ENCODE results near the gene CEP170.

The CEP170 gene

DNA sequence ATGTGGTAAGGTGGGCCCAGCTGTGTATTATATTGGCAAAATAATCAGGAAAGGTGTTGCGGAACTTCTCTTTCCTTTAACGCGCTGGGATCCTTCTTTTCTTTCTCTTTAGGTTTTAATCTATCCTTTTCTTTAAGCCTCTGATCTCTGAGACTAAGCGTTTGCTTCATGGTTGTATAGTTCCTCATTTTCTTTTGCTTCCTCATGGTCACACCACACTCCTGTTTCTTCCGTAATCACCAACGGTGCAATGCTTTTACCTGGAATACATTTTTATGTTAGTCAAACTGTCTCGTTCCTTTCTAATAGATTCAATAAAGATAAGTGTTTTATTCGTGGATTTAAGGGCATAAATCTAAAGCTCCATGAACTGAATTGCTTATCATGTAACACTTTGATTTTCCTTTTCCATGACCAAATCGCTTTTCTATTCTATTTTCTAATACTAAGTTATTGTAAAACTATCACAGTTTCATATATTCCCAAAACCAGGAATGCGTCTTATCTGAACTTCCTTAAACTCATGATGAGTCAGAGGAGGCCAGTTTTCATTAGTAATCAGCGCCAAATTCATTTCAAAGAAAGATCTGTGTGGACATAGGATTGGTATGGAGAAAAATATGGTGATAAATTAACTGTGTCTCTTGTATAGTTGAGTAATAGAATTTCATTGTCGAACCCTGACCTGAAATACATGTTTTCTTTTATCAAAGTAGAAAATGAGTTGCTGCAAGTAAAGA is 13.0 kb upstream of the CEP170 start:
- no peak for DNase-seq

DNA sequence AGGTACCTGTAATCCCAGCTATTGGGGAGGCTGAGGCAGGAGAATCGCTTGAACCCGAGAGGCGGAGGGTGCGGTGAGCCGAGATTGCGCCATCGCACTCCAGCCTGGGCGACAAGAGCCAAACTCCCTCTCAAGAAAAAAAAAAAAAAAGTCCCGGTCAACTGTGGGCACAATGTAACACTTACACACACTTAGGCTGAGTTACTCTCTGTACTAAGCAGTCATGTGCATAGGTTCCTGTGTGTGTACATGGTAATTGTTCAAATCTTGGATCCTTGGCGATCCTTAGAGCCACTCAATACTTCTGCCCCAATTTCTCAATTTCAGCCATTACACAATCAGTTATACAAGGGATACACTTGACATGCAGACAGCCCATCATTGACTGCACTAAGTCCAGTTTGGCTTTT is 12.4 kb upstream of the CEP170 start:
- DNase-seq = no peak

DNA sequence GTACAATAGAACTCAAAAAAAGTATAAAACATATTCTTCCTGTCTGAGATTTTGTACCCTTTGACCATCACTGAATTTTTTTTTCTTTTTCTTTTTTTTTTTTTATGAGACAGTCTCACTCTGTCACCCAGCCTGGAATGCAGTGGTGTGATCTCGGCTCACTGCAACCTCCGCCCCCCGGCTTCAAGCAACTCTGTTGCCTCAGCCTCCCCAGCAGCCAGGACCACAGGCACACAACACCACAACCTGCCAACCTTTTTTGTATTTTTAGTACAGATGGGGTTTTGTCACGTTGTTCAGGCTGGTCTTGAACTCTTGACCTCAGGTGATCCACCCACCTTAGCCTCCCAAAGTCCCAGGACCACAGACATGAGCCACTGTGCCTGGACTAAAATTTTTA is 11.2 kb upstream of the CEP170 start:
- DNase-seq = no peak

DNA sequence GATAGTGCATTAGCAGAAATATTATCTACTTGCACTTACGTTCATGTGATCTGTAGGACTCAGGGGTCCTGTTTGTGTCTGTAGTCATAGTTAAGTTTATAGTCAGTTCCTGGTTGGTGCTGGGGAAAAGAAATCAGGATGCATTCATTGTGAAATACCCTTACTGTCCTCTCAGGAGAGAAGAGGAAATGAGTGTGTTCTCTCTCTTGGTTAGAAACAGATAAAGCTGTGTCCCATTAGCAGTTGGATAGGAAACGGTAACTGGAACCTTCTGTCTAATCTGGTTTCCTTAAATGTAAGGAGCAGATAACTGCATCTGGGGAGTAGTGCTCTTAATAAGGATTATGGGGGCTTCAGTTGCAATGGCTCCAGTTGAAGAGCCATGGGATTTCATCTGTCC is 9.6 kb upstream of the CEP170 start:
- peak; percentile 42 for DNase-seq

- no peak for DNase-seq
Measured at GRCh38 chr1:243261390-243261789, 6.3 kb upstream of the CEP170 start.

- DNase-seq = no peak
Measured at GRCh38 chr1:243260221-243260880, 5.3 kb upstream of the CEP170 start.

DNA sequence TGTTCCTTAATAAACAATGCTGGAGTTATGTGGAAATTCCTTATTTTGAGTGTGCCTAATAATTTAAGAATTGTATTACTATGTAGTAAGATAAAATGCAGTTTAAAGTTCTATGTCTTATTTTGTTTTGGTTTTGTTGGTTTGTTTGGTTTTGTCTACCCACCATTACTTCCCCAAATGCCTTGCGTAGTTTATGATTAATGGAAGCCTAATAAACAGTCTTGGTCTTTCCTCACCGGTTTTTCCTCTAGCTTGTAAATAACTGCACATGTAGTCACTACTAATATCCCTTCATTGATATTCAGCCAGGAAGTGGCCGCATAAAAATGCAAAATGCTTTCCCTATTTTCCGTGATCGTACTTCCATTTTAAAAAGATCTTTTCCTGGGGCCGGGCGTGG is 3.6 kb upstream of the CEP170 start:
- DNase-seq = no peak

DNA sequence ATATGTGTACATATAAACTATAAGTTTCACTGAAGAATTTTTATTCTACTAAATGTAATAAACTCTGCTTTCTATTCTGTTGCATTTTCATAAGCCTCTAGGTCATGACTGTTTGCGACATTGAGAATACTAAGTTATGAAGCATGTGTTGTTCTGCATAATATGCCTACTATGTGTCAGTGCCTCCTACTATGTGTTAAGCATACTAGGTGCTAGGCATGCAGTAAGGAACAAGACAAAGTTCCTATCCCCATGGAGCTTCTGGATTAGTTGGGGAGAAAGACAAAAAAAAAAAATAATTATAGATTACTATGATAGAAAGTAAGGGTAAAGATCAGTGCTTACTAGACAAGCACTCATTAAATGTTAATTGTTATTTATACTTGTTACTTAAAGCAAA is 2.1 kb upstream of the CEP170 start:
- no peak for DNase-seq

DNA sequence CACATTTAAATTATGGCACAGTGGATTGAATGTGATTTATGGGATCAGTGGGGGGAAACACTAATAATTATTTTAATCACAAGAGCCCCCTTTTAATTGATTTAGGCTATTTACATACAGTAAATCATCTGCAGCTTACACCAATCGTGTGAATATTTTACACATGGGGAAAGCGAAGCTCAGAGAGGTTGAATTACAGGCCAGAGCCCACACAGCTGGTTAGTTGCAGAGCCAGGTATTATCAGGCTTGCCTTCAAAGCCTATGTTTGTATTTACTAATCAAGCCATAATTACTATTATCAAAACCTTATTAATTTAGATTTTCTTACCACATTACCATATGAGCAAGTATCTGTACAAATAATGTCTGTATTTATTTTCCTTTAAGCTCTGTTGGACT is 1.5 kb upstream of the CEP170 start:
- no peak for DNase-seq

DNA sequence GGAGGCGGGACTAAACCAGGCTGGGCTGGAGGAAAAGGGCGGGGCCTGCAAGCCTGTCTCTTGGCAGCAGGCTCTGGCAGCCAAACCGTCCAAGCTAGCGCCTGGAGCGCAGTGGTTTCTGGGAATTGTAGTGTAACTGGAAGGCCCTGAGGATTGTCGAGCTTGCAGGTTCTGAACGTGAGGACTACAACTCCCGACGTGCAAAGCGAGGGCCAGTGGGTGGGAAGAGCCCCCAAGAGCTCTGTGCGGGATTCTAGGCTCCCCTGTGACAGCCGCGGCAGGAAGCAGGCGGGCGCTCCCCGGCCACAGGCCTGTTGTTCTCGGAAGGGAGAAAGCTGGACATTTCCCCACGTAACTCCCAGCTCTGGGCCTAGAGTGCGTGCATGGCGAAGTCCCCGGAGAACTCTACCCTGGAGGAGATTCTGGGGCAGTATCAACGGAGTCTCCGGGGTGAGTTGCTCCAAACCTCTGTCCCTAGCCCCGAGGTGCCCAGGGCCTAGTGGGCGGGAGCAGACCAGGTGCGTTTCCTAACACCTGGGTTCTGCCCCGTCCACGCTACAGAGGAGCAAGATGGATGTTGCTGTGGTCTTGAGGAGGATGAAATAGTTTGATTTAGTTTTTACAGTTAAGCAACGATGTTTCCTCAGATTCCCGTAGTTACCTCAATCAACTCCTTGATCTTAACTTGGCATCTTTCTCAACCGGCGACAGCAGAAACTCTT is 871 bp upstream of the CEP170 start, which contains the start of gene SDCCAG8:
TSS of gene SDCCAG8 (plus strand) at position 251 of the 722 bp plus-strand sequence. CDS start at position 384, 133 bp downstream.
- DNase-seq = peak; percentile 99

DNA sequence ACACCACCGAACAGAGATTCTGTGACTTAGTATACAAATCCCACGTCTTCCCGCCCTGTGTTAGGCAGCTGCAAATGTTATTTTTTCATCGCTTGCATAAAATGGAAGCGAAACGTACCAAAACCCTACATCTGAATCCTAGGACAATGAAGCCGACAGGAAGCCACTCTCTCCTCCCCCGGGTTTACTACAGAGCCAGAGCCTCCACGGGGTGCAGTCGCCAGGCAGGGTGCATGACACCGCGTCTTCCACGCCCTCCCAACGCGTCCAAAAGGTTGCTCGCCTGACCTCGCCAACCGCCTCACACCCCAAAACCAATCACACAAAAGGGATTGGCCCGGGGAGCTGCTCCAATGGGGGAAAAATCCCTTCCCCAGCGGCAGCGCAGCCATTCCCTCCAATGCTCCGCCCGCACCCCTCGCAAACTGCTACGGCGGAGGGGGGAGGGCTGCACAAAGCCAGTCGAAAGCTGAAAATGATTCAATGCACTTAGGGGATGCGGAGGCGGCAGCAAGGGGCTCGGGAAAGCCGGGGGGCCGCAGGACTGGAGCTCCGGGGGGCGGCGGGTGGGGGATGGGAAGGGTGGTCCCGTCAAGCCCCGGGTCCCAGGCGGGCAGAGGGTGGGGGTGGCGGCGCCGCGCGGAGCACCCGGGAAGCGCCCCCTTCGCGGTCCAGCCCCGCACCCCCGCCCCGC is 701 bp downstream of the CEP170 start:
- peak; percentile 41 for DNase-seq

- DNase-seq = no peak
Measured at GRCh38 chr1:243253926-243254232, 1.2 kb downstream of the CEP170 start.

- no peak for DNase-seq
Measured at GRCh38 chr1:243253211-243253925, 1.7 kb downstream of the CEP170 start.

DNA sequence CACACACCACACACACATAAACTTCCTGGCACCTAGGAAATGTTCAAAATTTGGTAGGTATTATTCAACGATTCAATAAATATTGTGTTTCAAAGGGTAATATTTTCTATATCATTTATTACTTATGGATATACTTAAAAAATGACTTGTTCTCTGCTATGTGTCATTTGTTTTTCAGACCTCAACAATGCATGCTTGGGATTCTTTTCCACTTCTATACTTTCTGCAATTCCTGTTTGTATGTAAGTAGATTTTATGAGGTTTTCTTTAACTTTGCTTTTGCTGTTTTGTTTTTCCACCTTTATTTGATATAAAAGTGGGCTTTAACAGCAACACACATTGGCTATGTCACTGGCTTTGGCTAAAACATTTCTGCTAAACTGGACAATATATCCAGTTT is 3.5 kb downstream of the CEP170 start:
- DNase-seq = no peak

GRCh38 chr1:243250102-243250501 is 5.0 kb downstream of the CEP170 start:
- no peak for DNase-seq

- no peak for DNase-seq
Measured at GRCh38 chr1:243249214-243249613, 5.9 kb downstream of the CEP170 start.

- DNase-seq = no peak
Measured at GRCh38 chr1:243247901-243248300, 7.2 kb downstream of the CEP170 start.

DNA sequence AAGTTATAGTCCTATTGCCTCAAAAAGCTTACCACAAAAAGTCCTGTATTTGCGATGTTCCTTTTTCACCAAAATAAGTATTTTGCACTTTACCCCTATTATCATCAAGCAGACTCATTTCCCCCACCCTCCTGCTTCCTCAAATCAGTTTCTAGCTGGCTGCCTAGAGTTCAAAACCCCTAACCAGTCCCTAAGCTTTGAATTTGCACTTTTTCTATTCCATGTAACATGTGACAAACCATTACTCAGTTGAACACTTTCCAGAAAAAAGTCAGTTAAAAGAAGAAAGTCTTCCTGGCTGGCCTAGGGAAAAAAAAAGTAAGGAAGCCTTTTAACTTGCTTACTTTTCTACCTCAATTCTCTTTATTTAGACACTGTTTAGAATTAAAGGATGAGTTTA is 8.2 kb downstream of the CEP170 start:
- DNase-seq = no peak

DNA sequence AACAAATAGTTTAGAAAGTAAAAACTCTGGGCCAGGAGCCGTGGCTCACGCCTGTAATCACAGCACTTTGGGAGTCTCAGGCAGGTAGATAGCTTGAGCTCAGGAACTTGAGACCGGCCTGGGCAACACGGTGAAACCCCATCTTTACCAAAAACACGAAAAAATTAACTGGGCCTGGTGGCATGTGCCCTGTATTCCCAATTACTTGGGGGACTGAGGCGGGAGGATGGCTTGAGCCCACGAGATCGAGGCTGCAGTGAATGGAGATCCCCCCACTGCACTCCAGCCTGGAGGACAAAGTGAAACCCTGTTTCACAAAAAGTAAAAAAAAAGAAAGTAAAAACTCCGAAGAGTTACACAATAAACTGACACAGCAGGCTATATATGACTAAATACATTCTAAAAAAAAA is 10.6 kb downstream of the CEP170 start:
- no peak for DNase-seq

DNA sequence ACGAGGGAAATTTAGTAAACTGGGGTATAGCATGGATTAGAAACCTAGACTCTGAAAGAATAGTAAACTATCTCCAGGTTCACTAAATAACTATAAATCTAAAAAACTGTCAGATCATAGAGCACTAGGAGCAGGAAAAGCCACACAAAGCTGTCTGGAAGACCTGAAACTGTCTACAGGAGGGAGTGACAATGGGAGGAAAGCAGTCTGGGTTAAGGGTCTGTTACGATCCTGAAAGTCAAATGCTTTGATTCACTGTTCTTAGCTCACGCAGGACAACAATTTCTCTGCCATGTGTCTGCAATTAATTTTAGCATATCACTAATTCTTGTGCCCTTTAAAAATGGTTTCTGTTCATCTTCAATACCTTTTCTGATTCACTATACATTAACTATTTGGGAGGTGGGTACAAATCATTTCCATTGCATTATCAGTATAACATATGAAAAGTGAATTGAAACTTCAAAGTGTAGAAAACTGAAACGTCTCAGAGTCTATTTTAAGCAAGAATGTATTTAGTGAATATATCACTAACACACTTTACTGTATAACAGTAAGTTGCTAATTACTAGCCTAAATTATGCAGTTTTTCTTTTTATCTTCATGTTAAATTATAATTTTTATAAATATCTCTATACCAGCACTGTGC is 18.4 kb downstream of the CEP170 start:
- DNase-seq = no peak

- DNase-seq = no peak
Measured at GRCh38 chr1:243234978-243235647, 20.0 kb downstream of the CEP170 start.

DNA sequence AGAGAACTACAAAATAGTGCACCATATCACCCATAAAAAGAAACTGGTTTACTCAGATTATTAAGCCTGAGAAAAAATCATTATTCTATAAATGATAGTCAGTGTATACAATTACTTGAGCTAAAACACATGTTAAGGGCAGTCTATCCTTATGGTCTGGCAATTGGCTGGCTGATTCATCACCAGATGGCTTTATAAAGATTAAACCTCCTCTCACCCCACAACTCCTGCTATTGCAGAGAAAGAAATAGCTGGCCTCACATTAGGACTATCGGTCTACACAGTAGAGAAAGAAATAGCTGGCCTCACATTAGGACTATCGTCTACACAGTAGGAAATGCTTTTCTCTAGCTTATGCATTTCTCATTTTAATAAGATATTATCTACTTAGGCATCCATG is 21.2 kb downstream of the CEP170 start:
- DNase-seq = no peak
